GM04503 (cell line): Measurements from ENCODE around the gene ITGB3BP.
"Not testable (repeated sequence)": the region's sequence is repeated elsewhere in the genome, so short reads cannot be mapped to it uniquely, and the experiment has no call there.

ENCODE experiments used
- DNase-seq: peaks from one replicate; pipeline ENCODE4 v3.0.0-alpha.2; 2012; ENCODE audit warnings: low read depth

ITGB3BP gene

GRCh38 chr1:63506782-63507181, 16.2 kb downstream of the ITGB3BP start:
- no peak for DNase-seq

GRCh38 chr1:63501256-63501655, 21.8 kb downstream of the ITGB3BP start:
- no peak for DNase-seq

GRCh38 chr1:63498106-63498505, 24.9 kb downstream of the ITGB3BP start:
- DNase-seq: no peak

GRCh38 chr1:63497577-63497976, 25.4 kb downstream of the ITGB3BP start:
- DNase-seq: no peak

- DNase-seq: no peak
Measured at GRCh38 chr1:63487336-63488065, 35.5 kb downstream of the ITGB3BP start.

GRCh38 chr1:63486629-63487028, 36.4 kb downstream of the ITGB3BP start:
- no peak for DNase-seq

GRCh38 chr1:63480057-63480456, 43.0 kb downstream of the ITGB3BP start:
- no peak for DNase-seq

- DNase-seq: no peak
Measured at GRCh38 chr1:63475761-63476160, 47.3 kb downstream of the ITGB3BP start.

GRCh38 chr1:63468683-63469082, 54.3 kb downstream of the ITGB3BP start:
- DNase-seq: not testable (repeated sequence)

- DNase-seq: no peak
Measured at GRCh38 chr1:63466759-63467158, 56.3 kb downstream of the ITGB3BP start.

- no peak for DNase-seq
Measured at GRCh38 chr1:63466181-63466580, 56.8 kb downstream of the ITGB3BP start.

- DNase-seq: no peak
Measured at GRCh38 chr1:63463248-63463647, 59.8 kb downstream of the ITGB3BP start.

GRCh38 chr1:63461661-63462230, 61.3 kb downstream of the ITGB3BP start:
- no peak for DNase-seq

GRCh38 chr1:63458750-63459149, 64.3 kb downstream of the ITGB3BP start:
- DNase-seq: no peak

GRCh38 chr1:63454269-63454668, 68.8 kb downstream of the ITGB3BP start:
- no peak for DNase-seq

GRCh38 chr1:63453232-63453631, 69.8 kb downstream of the ITGB3BP start:
- DNase-seq: no peak

- no peak for DNase-seq
Measured at GRCh38 chr1:63450416-63450815, 72.6 kb downstream of the ITGB3BP start.

- peak; percentile 9 for DNase-seq
Measured at GRCh38 chr1:63448731-63449246, 74.2 kb downstream of the ITGB3BP start.

GRCh38 chr1:63442141-63442475, 80.9 kb downstream of the ITGB3BP start:
- no peak for DNase-seq

GRCh38 chr1:63435161-63435560, 87.9 kb downstream of the ITGB3BP start:
- peak; percentile 39 for DNase-seq

GRCh38 chr1:63429281-63429680, 93.7 kb downstream of the ITGB3BP start:
- no peak for DNase-seq

GRCh38 chr1:63428815-63429214, 94.2 kb downstream of the ITGB3BP start:
- DNase-seq: no peak

GRCh38 chr1:63423649-63424048, 99.4 kb downstream of the ITGB3BP start:
- no peak for DNase-seq

- DNase-seq: not testable (repeated sequence)
Measured at GRCh38 chr1:63420746-63421145, 102.3 kb downstream of the ITGB3BP start.
